ENCODE measurements around the gene STXBP6.
"Not testable (repeated sequence)": the region's sequence is repeated elsewhere in the genome, so short reads cannot be mapped to it uniquely, and the experiment has no call there.

STXBP6 gene

DNA sequence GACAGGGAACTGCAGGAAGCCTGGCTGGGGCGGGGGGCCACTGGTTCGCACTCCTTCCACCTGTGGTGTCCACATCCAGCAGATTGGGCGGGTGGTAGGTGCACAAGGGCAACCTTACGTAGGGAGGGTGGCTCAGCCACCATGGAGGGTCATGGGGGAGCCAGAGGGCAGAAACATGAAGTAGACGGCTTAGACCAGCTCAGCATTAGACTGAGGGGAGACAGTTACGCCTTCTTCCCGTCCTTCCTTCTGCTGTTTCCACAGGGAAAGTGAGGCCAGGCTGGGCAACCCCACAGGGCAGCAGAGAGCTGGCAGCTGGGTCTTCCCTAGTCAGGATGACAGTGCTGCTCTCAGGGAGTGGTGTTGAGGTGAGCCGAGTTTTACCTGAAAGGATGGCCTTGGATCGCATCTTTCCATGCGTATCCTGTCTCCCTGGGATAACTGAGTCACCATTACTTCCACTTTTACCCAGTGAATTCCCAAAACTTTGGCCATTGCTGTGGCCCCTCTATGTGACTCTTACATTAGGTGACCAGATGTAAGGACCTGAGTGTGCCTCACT lies 245.9 kb downstream of the STXBP6 start (continued):
- TF ChIP-seq, protein P1, sequence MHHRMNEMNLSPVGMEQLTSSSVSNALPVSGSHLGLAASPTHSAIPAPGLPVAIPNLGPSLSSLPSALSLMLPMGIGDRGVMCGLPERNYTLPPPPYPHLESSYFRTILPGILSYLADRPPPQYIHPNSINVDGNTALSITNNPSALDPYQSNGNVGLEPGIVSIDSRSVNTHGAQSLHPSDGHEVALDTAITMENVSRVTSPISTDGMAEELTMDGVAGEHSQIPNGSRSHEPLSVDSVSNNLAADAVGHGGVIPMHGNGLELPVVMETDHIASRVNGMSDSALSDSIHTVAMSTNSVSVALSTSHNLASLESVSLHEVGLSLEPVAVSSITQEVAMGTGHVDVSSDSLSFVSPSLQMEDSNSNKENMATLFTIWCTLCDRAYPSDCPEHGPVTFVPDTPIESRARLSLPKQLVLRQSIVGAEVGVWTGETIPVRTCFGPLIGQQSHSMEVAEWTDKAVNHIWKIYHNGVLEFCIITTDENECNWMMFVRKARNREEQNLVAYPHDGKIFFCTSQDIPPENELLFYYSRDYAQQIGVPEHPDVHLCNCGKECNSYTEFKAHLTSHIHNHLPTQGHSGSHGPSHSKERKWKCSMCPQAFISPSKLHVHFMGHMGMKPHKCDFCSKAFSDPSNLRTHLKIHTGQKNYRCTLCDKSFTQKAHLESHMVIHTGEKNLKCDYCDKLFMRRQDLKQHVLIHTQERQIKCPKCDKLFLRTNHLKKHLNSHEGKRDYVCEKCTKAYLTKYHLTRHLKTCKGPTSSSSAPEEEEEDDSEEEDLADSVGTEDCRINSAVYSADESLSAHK (tag by site-specific recombination; IDR thresholded peaks at IDR 0.05): no peak
- TF ChIP-seq ZNF48 (tag by site-specific recombination; IDR thresholded peaks at IDR 0.05): no peak
- no peak for TF ChIP-seq ZSCAN16 (tag by site-specific recombination; IDR thresholded peaks at IDR 0.05)
- TF ChIP-seq, protein P2, sequence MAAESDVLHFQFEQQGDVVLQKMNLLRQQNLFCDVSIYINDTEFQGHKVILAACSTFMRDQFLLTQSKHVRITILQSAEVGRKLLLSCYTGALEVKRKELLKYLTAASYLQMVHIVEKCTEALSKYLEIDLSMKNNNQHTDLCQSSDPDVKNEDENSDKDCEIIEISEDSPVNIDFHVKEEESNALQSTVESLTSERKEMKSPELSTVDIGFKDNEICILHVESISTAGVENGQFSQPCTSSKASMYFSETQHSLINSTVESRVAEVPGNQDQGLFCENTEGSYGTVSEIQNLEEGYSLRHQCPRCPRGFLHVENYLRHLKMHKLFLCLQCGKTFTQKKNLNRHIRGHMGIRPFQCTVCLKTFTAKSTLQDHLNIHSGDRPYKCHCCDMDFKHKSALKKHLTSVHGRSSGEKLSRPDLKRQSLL (tag by site-specific recombination; IDR thresholded peaks at IDR 0.05): no peak
- TF ChIP-seq ZNF140 (tag by site-specific recombination; IDR thresholded peaks at IDR 0.05): no peak
- no peak for TF ChIP-seq ZNF10 (tag by site-specific recombination; IDR thresholded peaks at IDR 0.05)
- TF ChIP-seq ZNF792 (tag by site-specific recombination; IDR thresholded peaks at IDR 0.05): no peak
- TF ChIP-seq ZNF654 (tag by site-specific recombination; IDR thresholded peaks at IDR 0.05; ENCODE audit: low read depth): no peak

DNA sequence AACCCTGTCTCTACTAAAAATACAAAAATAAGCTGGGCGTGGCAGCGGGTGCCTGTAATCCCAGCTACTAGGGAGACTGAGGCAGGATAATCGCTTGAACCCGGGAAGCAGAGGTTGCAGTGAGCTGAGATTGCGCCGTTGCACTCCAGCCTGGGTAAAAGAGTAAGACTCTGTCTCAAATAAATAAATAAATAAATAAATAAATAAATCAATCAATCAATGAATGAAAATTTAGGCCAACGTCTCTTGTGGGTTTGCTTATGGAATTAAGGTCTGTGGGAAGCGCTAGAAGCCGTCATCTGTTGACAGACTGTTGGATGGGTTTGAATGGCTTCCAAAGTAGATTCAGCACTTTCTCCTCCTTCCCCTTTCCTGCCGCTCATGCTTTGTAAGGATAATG lies 246.5 kb downstream of the STXBP6 start:
- H3K4me3 ChIP-seq (ENCODE audit: low read depth, low read length); H3K36me3 ChIP-seq (ENCODE audit: control insufficient read depth in 2 of 2, insufficient read depth in 1 of 2, low read length in 2 of 2); H3K27ac ChIP-seq (ENCODE audit: extremely low read depth, low read depth, low read length); POLR2A ChIA-PET; H3K4me1 ChIP-seq (ENCODE audit: control insufficient read depth, insufficient read depth, low read length); H3K9me3 ChIP-seq (ENCODE audit: control insufficient read depth, insufficient read depth, low read depth, low read length): not testable (repeated sequence)
- CTCF ChIA-PET: interaction anchor here (0.6 to 1.0 kb wide), 3 partner anchors 153 to 329 kb away, joined by 3 to 5 read pairs (median 4); no protein-coding TSS in a partner anchor
- TF ChIP-seq ZNF433 (tag by site-specific recombination; IDR thresholded peaks at IDR 0.05; ENCODE audit: low read depth) (peak; percentile 67), ZNF266 (tag by site-specific recombination; IDR thresholded peaks at IDR 0.05; ENCODE audit: low read depth) (0 out of 2 replicates have a peak, but pooled peaks have one; percentile 36), ZNF510 (tag by site-specific recombination; IDR thresholded peaks at IDR 0.05; ENCODE audit: insufficient replicate concordance) (peak; percentile 46), ZNF623 (tag by site-specific recombination; IDR thresholded peaks at IDR 0.05) (peak; percentile 68), ZNF140 (tag by site-specific recombination; IDR thresholded peaks at IDR 0.05) (peak; percentile 50; the same call in 1 of the 2 replicates), ZNF555 (tag by site-specific recombination; conservative IDR thresholded peaks at IDR 0.05) (peak; percentile 65), ZNF394 (tag by site-specific recombination; IDR thresholded peaks at IDR 0.05; ENCODE audit: borderline replicate concordance) (peak; percentile 84; the same call in 1 of the 2 replicates), GLI2 (tag by site-specific recombination; IDR thresholded peaks at IDR 0.05; ENCODE audit: borderline replicate concordance, low read depth) (peak; percentile 40; the same call in 1 of the 2 replicates), ZNF426 (tag by site-specific recombination; IDR thresholded peaks at IDR 0.05) (peak; percentile 61), ZXDB (tag by site-specific recombination; IDR thresholded peaks at IDR 0.05) (peak; percentile 33; the same call in 1 of the 2 replicates)
- TF ChIP-seq, protein P3, sequence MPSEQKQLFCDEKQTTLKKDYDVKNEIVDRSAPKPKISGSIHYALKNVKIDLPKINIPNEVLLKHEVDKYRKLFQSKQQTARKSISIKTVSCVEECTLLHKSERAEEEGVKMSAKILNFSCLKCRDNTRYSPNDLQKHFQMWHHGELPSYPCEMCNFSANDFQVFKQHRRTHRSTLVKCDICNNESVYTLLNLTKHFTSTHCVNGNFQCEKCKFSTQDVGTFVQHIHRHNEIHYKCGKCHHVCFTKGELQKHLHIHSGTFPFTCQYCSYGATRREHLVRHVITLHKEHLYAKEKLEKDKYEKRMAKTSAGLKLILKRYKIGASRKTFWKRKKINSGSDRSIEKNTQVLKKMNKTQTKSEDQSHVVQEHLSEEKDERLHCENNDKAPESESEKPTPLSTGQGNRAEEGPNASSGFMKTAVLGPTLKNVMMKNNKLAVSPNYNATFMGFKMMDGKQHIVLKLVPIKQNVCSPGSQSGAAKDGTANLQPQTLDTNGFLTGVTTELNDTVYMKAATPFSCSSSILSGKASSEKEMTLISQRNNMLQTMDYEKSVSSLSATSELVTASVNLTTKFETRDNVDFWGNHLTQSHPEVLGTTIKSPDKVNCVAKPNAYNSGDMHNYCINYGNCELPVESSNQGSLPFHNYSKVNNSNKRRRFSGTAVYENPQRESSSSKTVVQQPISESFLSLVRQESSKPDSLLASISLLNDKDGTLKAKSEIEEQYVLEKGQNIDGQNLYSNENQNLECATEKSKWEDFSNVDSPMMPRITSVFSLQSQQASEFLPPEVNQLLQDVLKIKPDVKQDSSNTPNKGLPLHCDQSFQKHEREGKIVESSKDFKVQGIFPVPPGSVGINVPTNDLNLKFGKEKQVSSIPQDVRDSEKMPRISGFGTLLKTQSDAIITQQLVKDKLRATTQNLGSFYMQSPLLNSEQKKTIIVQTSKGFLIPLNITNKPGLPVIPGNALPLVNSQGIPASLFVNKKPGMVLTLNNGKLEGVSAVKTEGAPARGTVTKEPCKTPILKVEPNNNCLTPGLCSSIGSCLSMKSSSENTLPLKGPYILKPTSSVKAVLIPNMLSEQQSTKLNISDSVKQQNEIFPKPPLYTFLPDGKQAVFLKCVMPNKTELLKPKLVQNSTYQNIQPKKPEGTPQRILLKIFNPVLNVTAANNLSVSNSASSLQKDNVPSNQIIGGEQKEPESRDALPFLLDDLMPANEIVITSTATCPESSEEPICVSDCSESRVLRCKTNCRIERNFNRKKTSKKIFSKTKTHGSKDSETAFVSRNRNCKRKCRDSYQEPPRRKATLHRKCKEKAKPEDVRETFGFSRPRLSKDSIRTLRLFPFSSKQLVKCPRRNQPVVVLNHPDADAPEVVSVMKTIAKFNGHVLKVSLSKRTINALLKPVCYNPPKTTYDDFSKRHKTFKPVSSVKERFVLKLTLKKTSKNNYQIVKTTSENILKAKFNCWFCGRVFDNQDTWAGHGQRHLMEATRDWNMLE (tag by site-specific recombination; conservative IDR thresholded peaks at IDR 0.05; ENCODE audit: low read depth): peak; percentile 73
- TF ChIP-seq, protein P4, sequence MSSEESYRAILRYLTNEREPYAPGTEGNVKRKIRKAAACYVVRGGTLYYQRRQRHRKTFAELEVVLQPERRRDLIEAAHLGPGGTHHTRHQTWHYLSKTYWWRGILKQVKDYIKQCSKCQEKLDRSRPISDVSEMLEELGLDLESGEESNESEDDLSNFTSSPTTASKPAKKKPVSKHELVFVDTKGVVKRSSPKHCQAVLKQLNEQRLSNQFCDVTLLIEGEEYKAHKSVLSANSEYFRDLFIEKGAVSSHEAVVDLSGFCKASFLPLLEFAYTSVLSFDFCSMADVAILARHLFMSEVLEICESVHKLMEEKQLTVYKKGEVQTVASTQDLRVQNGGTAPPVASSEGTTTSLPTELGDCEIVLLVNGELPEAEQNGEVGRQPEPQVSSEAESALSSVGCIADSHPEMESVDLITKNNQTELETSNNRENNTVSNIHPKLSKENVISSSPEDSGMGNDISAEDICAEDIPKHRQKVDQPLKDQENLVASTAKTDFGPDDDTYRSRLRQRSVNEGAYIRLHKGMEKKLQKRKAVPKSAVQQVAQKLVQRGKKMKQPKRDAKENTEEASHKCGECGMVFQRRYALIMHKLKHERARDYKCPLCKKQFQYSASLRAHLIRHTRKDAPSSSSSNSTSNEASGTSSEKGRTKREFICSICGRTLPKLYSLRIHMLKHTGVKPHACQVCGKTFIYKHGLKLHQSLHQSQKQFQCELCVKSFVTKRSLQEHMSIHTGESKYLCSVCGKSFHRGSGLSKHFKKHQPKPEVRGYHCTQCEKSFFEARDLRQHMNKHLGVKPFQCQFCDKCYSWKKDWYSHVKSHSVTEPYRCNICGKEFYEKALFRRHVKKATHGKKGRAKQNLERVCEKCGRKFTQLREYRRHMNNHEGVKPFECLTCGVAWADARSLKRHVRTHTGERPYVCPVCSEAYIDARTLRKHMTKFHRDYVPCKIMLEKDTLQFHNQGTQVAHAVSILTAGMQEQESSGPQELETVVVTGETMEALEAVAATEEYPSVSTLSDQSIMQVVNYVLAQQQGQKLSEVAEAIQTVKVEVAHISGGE (tag by site-specific recombination; conservative IDR thresholded peaks at IDR 0.05; ENCODE audit: low read depth): peak; percentile 63

Data from HEK293 (cell line).